DOHH2 (cell line): Measurements from ENCODE around the gene B3GNT3.

Experiments used
- H3F3A ChIP-seq: fragments of 200-600 bp; sonication (generic), shearing (Covaris generic); 2 replicates; pipeline ENCODE4 v1.6.0; 2016; ENCODE audit warnings: antibody characterized with exemption, mild to moderate bottlenecking; ENCODE audit not compliant: control insufficient read depth, insufficient read depth
- H3K27ac ChIP-seq: fragments of 200-600 bp; sonication (generic); 2 replicates; pipeline ENCODE4 v1.5.1; 2014; ENCODE audit warnings: low read depth, mild to moderate bottlenecking, low read length, moderate library complexity
- H3K27me3 ChIP-seq: fragments of 200-600 bp; sonication (generic); 2 replicates; pipeline ENCODE4 v1.6.1; 2014; ENCODE audit warnings: mild to moderate bottlenecking, low read length, mixed read lengths; ENCODE audit not compliant: control insufficient read depth
- H3K36me3 ChIP-seq: fragments of 200-600 bp; sonication (generic); 2 replicates; pipeline ENCODE4 v1.6.1; 2014; ENCODE audit warnings: mild to moderate bottlenecking, low read length, moderate library complexity, mixed read lengths; ENCODE audit not compliant: control insufficient read depth
- H3K4me1 ChIP-seq: fragments of 200-600 bp; sonication (generic); 2 replicates; pipeline ENCODE4 v1.6.1; 2014; ENCODE audit warnings: mild to moderate bottlenecking, low read length, mixed read lengths; ENCODE audit not compliant: control insufficient read depth
- H3K4me2 ChIP-seq: fragments of 200-600 bp; sonication (generic); 2 replicates; pipeline ENCODE4 v1.6.0; 2014; ENCODE audit warnings: mild to moderate bottlenecking, low read length, moderate library complexity
- H3K4me3 ChIP-seq: fragments of 200-600 bp; sonication (generic); 2 replicates; pipeline ENCODE4 v1.5.1; 2014; ENCODE audit warnings: mild to moderate bottlenecking, low read length, mixed read lengths
- H3K79me2 ChIP-seq: fragments of 200-600 bp; sonication (generic); 2 replicates; pipeline ENCODE4 v1.6.1; 2014; ENCODE audit warnings: mild to moderate bottlenecking, low read length, mixed read lengths; ENCODE audit not compliant: control insufficient read depth
- H3K9me2 ChIP-seq: fragments of 200-600 bp; sonication (generic); replicated peaks from 2 replicates; pipeline ENCODE4 v1.6.1; 2014; ENCODE audit warnings: mild to moderate bottlenecking, low read length, mixed read lengths; ENCODE audit not compliant: control insufficient read depth
- H3K9me3 ChIP-seq: fragments of 200-600 bp; sonication (generic); 2 replicates; pipeline ENCODE4 v1.6.1; 2014; ENCODE audit warnings: antibody characterized with exemption, low read length, mixed read lengths; ENCODE audit not compliant: control insufficient read depth, insufficient read depth
- H4K20me1 ChIP-seq: fragments of 200-600 bp; sonication (generic); 2 replicates; pipeline ENCODE4 v1.6.0; 2014; ENCODE audit warnings: low read depth, mild to moderate bottlenecking, antibody characterized with exemption, low read length, moderate library complexity; ENCODE audit not compliant: control insufficient read depth, insufficient read depth
- EZH2phosphoT487 ChIP-seq: fragments of 200-600 bp; sonication (generic); IDR thresholded peaks from 2 replicates; pipeline ENCODE4 v1.6.1; 2017; ENCODE audit warnings: borderline replicate concordance, mild to moderate bottlenecking, antibody characterized with exemption, low read length, moderate library complexity, mixed read lengths
- TF ChIP-seq, protein P1 (sequence below): fragments of 200-600 bp; sonication (generic); IDR thresholded peaks from one replicate; pipeline ENCODE4 v1.5.1; 2014; ENCODE audit warnings: antibody characterized with exemption, mild to moderate bottlenecking, low read depth, low read length; ENCODE audit not compliant: poor library complexity, severe bottlenecking

B3GNT3 gene

DNA sequence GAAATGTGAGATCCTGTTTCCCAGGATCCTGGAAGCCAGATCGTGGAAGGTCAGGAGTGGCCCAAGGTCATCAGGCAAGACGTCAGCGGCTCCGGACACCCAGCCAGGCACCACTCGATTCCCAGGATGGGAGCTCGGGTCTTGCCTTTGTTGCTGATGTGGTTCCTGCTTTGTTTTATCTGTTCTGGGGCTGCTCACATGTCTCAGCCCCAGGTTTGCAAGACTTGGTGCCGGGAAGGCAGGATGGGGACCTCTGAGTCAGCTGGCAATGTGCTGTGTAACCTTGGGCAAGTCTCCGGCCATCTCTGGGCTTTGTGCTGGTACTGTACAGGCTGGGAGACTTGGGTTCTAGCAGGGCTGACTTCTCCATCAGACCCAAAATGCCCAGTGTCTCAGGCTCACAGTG, 45.0 kb upstream of the B3GNT3 start:
- Histone ChIP-seq H3K4me1 (peaks cover 72% of the 10 kb centered on the region), H3K79me2 (peaks cover 49% of the 10 kb centered on the region), H3K9me3 (no peaks in the 10 kb centered on the region), H3K4me3 (peak overlapping the region; percentile 97), H3K36me3 (peaks cover 23% of the 10 kb centered on the region), H3F3A (peaks cover 34% of the 10 kb centered on the region), H3K4me2 (peak overlapping the region; percentile 94), H3K27me3 (no peaks in the 10 kb centered on the region), H4K20me1 (0 out of 2 replicates have a peak, but pooled peaks cover 7% of the 10 kb centered on the region), H3K9me2 (no peaks in the 10 kb centered on the region), H3K27ac (peak overlapping the region; percentile 94)
- TF ChIP-seq EZH2phosphoT487 = no peak

DNA sequence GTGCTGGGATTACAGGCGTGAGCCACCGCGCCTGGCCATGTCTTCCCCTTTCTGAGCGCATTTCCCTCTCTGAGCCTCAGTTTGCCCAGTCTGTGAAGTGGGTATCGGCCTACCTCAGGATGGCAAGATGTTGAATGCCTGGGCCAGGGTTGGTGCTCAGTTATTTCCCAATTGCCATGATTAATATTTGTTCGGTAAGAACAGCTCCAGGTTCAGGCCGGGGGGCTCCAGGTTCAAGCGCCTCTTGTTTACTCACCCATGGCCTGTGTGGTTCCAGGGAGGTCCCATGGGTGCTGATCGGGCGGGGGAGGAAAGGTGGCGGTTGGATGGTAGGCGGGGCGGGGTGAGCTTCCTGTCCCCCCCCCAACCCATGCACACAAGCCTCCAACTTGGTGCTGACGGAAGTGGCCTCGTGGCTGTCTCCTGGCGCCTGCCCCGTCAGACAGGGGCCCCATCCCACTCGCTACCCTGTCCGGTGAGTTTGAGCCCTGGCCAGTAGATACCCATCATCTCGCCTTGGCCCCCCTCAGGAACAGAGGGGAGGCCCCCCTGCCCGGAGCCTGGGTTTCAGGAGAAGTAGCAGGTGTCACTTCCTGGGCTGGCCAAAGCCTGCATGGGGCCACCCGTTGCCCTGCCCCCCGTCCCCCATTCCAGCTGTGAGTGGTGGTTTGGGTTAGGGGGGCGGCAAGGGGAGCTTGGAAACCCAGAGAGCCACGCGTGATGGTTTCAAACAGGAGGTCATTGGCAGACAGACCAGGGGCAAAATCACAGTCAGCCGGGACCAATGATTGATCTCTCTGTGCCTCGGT, 43.6 kb upstream of the B3GNT3 start, which contains the start of gene FCHO1:
Gene FCHO1 (plus strand): TSS at position 375 of the 809 bp plus-strand sequence. CDS start 3,688 bp downstream, outside the sequence.
- Histone ChIP-seq H3K9me3 (no peaks in the 10 kb centered on the region), H3K27me3 (no peaks in the 10 kb centered on the region), H3K36me3 (peaks cover 37% of the 10 kb centered on the region), H4K20me1 (0 out of 2 replicates have a peak, but pooled peaks cover 7% of the 10 kb centered on the region), H3K4me3 (peak within 1 kb of the TSS; percentile 97), H3K4me1 (peaks cover 86% of the 10 kb centered on the region), H3K9me2 (no peaks in the 10 kb centered on the region), H3F3A (peaks cover 37% of the 10 kb centered on the region), H3K27ac (peak within 1 kb of the TSS; percentile 94), H3K79me2 (peaks cover 61% of the 10 kb centered on the region), H3K4me2 (peak within 1 kb of the TSS; percentile 94)
- TF ChIP-seq, protein P1, sequence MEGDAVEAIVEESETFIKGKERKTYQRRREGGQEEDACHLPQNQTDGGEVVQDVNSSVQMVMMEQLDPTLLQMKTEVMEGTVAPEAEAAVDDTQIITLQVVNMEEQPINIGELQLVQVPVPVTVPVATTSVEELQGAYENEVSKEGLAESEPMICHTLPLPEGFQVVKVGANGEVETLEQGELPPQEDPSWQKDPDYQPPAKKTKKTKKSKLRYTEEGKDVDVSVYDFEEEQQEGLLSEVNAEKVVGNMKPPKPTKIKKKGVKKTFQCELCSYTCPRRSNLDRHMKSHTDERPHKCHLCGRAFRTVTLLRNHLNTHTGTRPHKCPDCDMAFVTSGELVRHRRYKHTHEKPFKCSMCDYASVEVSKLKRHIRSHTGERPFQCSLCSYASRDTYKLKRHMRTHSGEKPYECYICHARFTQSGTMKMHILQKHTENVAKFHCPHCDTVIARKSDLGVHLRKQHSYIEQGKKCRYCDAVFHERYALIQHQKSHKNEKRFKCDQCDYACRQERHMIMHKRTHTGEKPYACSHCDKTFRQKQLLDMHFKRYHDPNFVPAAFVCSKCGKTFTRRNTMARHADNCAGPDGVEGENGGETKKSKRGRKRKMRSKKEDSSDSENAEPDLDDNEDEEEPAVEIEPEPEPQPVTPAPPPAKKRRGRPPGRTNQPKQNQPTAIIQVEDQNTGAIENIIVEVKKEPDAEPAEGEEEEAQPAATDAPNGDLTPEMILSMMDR = no peak
- TF ChIP-seq EZH2phosphoT487 = no peak

DNA sequence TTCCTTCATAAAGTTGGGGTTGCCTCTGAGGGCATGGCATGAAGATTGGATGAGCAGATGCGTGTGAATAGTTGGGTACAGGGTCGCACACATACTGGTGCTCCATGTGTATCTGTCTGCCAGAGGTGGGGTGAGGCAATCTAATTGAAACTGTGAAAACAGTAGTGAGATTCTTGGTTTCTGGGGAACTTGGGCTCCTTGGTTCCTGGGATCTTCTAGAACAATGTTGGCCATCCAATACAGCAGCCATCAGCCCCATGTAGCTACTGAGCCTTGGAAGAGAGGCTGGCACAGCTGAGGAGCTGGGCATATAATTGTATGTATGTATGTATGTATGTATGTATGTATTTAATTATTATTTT, 43.0 kb upstream of the B3GNT3 start:
- H3K36me3 ChIP-seq = peaks cover 43% of the 10 kb centered on the region
- peak overlapping the region; percentile 94 for H3K4me2 ChIP-seq
- TF ChIP-seq EZH2phosphoT487 = no peak
- TF ChIP-seq, protein P1 = no peak
- H3K79me2 ChIP-seq = peaks cover 67% of the 10 kb centered on the region
- H3K9me2 ChIP-seq = no peaks in the 10 kb centered on the region
- H3K27me3 ChIP-seq = no peaks in the 10 kb centered on the region
- H3K4me1 ChIP-seq = peaks cover 89% of the 10 kb centered on the region
- peak overlapping the region; percentile 94 for H3K27ac ChIP-seq
- 0 out of 2 replicates have a peak, but pooled peaks cover 7% of the 10 kb centered on the region for H4K20me1 ChIP-seq
- no peaks in the 10 kb centered on the region for H3K9me3 ChIP-seq
- peak overlapping the region; percentile 97 for H3K4me3 ChIP-seq
- H3F3A ChIP-seq = peaks cover 37% of the 10 kb centered on the region
